ENCODE data around the gene DPY19L1. TPM values are rescaled to one million over a fixed set of nuclear protein-coding genes. Genes with fewer than 3 reads are reported as not detected.

Gene DPY19L1
- total RNA-seq, 2 experiments from 2014 or later: 24.9 to 29.5 TPM

Other genes starting within 250 kb of the DPY19L1 start
- gene TBX20, start 216.6 kb upstream of the DPY19L1 start, total RNA-seq: under 1 TPM; 0.38 to 0.45 TPM